H9 (cell line): Measurements from ENCODE around the gene MX2. TPM values are rescaled to one million over a fixed set of nuclear protein-coding genes. Genes with fewer than 3 reads are reported as not detected.
"Not testable (repeated sequence)": the region's sequence is repeated elsewhere in the genome, so short reads cannot be mapped to it uniquely, and the experiment has no call there.

Source experiments
- DNase-seq: peaks from one replicate; pipeline ENCODE4 v3.0.0-alpha.2; 2017
- H2AFZ ChIP-seq: one replicate; pipeline ENCODE4 v1.6.1; 2013; ENCODE audit warnings: mild to moderate bottlenecking, low read length, control low read depth, moderate library complexity
- H2AK5ac ChIP-seq: 2 replicates; pipeline ENCODE4 v1.6.1; 2013; ENCODE audit warnings: low read length, control low read depth, mixed read lengths; ENCODE audit not compliant: insufficient read length
- H2BK120ac ChIP-seq: one replicate; pipeline ENCODE4 v1.6.1; 2013; ENCODE audit warnings: low read depth, mild to moderate bottlenecking, low read length, control low read depth, inconsistent platforms; ENCODE audit not compliant: poor library complexity, severe bottlenecking
- H2BK12ac ChIP-seq: 2 replicates; pipeline ENCODE4 v1.6.1; 2013; ENCODE audit warnings: low read length, control low read depth, mixed read lengths, low read depth; ENCODE audit not compliant: insufficient read length
- H2BK15ac ChIP-seq: 2 replicates; pipeline ENCODE4 v1.6.1; 2013; ENCODE audit warnings: low read depth, low read length, control low read depth
- H2BK20ac ChIP-seq: one replicate; pipeline ENCODE4 v1.6.1; 2013; ENCODE audit warnings: low read depth, mild to moderate bottlenecking, low read length, control low read depth, inconsistent platforms; ENCODE audit not compliant: poor library complexity, severe bottlenecking
- H2BK5ac ChIP-seq: 2 replicates; pipeline ENCODE4 v1.6.1; 2013; ENCODE audit warnings: low read length, control low read depth, mixed read lengths; ENCODE audit not compliant: insufficient read length
- H3K14ac ChIP-seq: 2 replicates; pipeline ENCODE4 v1.6.1; 2013; ENCODE audit warnings: low read length, control low read depth; ENCODE audit not compliant: insufficient read depth
- H3K18ac ChIP-seq: 2 replicates; pipeline ENCODE4 v1.6.1; 2013; ENCODE audit warnings: low read depth, mild to moderate bottlenecking, mixed read lengths, low read length, control low read depth; ENCODE audit not compliant: insufficient read length
- H3K23ac ChIP-seq: 2 replicates; pipeline ENCODE4 v1.6.1; 2013; ENCODE audit warnings: low read length, control low read depth, mixed read lengths, low read depth; ENCODE audit not compliant: insufficient read length
- H3K23me2 ChIP-seq: 2 replicates; pipeline ENCODE4 v1.6.1; 2013; ENCODE audit warnings: low read depth, mild to moderate bottlenecking, mixed read lengths, low read length, control low read depth; ENCODE audit not compliant: insufficient read length, poor library complexity, severe bottlenecking
- H3K27ac ChIP-seq: 2 replicates; pipeline ENCODE4 v1.5.1; 2013; ENCODE audit warnings: low read length, control low read depth, mixed read lengths, low read depth; ENCODE audit not compliant: insufficient read length
- H3K27me3 ChIP-seq: 2 replicates; pipeline ENCODE4 v1.6.1; 2013; ENCODE audit warnings: low read length, control low read depth, inconsistent platforms; ENCODE audit not compliant: insufficient read depth
- H3K4ac ChIP-seq: 2 replicates; pipeline ENCODE4 v1.6.1; 2013; ENCODE audit warnings: low read depth, mild to moderate bottlenecking, control low read depth, inconsistent platforms, low read length, moderate library complexity
- H3K4me1 ChIP-seq: 2 replicates; pipeline ENCODE4 v1.6.1; 2013; ENCODE audit warnings: low read length, control low read depth, inconsistent platforms; ENCODE audit not compliant: insufficient read depth
- H3K4me2 ChIP-seq: 2 replicates; pipeline ENCODE4 v1.6.1; 2013; ENCODE audit warnings: low read length, control low read depth, mixed read lengths; ENCODE audit not compliant: insufficient read length, insufficient read depth
- H3K56ac ChIP-seq: 2 replicates; pipeline ENCODE4 v1.6.1; 2013; ENCODE audit warnings: low read depth, mild to moderate bottlenecking, mixed read lengths, low read length, control low read depth; ENCODE audit not compliant: insufficient read length
- H3K79me1 ChIP-seq: 2 replicates; pipeline ENCODE4 v1.6.1; 2013; ENCODE audit warnings: low read depth, mild to moderate bottlenecking, moderate library complexity, low read length, control low read depth, inconsistent platforms; ENCODE audit not compliant: insufficient read depth, poor library complexity, severe bottlenecking
- H3K79me2 ChIP-seq: 2 replicates; pipeline ENCODE4 v1.6.1; 2013; ENCODE audit warnings: low read length, control low read depth, inconsistent platforms; ENCODE audit not compliant: insufficient read depth
- H3K9ac ChIP-seq: 2 replicates; pipeline ENCODE4 v1.6.1; 2013; ENCODE audit warnings: low read length, control low read depth, mixed read lengths; ENCODE audit not compliant: insufficient read length; ENCODE audit errors: extremely low read depth
- H3K9me3 ChIP-seq: one replicate; pipeline ENCODE4 v1.6.1; 2013; ENCODE audit warnings: low read depth, low read length, inconsistent platforms; ENCODE audit not compliant: control insufficient read depth
- H3T11ph ChIP-seq: one replicate; pipeline ENCODE4 v1.6.1; 2013; ENCODE audit warnings: mild to moderate bottlenecking, low read length, control low read depth, inconsistent platforms
- H4K20me1 ChIP-seq: one replicate; pipeline ENCODE4 v1.6.1; 2013; ENCODE audit not compliant: control insufficient read depth, insufficient read length, insufficient read depth
- H4K5ac ChIP-seq: 2 replicates; pipeline ENCODE4 v1.6.1; 2013; ENCODE audit warnings: low read depth, mild to moderate bottlenecking, mixed read lengths, low read length, control low read depth; ENCODE audit not compliant: insufficient read length
- H4K8ac ChIP-seq: replicated peaks from 2 replicates; pipeline ENCODE4 v1.6.1; 2013; ENCODE audit warnings: low read length, control low read depth, mixed read lengths, low read depth; ENCODE audit not compliant: insufficient read length
- H4K91ac ChIP-seq: 2 replicates; pipeline ENCODE4 v1.6.1; 2013; ENCODE audit warnings: low read depth, mild to moderate bottlenecking, moderate library complexity, mixed read lengths, low read length, control low read depth; ENCODE audit not compliant: insufficient read length
- H3K27ac Mint-ChIP-seq, 3 experiments: 2 replicates in 2 of 3; 3 replicates in 1 of 3; pipeline ENCODE4 v1.8.0; 2020 to 2021; ENCODE audit warnings: mixed read lengths in 3 of 3, mild to moderate bottlenecking in 1 of 3, moderate library complexity in 1 of 3
- H3K27me3 Mint-ChIP-seq: 2 replicates; pipeline ENCODE4 v1.8.0; 2021; ENCODE audit warnings: low read depth, mild to moderate bottlenecking, moderate library complexity, mixed read lengths
- H3K36me3 Mint-ChIP-seq, 3 experiments: 2 replicates in 2 of 3; 3 replicates in 1 of 3; pipeline ENCODE4 v1.8.0; 2020 to 2021; ENCODE audit warnings: low read depth in 3 of 3, mixed read lengths in 3 of 3; ENCODE audit not compliant: insufficient read depth in 1 of 3
- H3K4me1 Mint-ChIP-seq, 2 experiments: 2 replicates each; pipeline ENCODE4 v1.8.0; 2020; ENCODE audit warnings: mixed read lengths in 2 of 2
- H3K4me3 Mint-ChIP-seq, 2 experiments: 2 replicates in 1 of 2; 3 replicates in 1 of 2; pipeline ENCODE4 v1.8.0; 2020 to 2021; ENCODE audit warnings: mild to moderate bottlenecking in 2 of 2, mixed read lengths in 2 of 2, moderate library complexity in 1 of 2
- H3K9me3 Mint-ChIP-seq, 2 experiments: 2 replicates in 1 of 2; 3 replicates in 1 of 2; pipeline ENCODE4 v1.8.0; 2020; ENCODE audit warnings: mild to moderate bottlenecking in 2 of 2, mixed read lengths in 2 of 2, moderate library complexity in 1 of 2
- CTCF ChIP-seq: fragments of 200-600 bp; sonication (generic); conservative IDR thresholded peaks from 3 replicates; pipeline ENCODE4 v1.8.0; 2021; ENCODE audit warnings: antibody characterized with exemption, mild to moderate bottlenecking
- WGBS: extraction: QIAGEN DNeasy Blood & Tissue Kit; methylation state at CpG from one replicate; pipeline ENCODE4 v1.1.7; 2013; ENCODE audit warnings: missing lambda C conversion rate, low lambda C conversion rate, mixed read lengths; ENCODE audit not compliant: insufficient read length; ENCODE audit errors: extremely low coverage; 5-methylcytosine and 5-hydroxymethylcytosine counted together
- total RNA-seq: library from RNA; stranded (reverse); gene quantifications from 2 replicates; pipeline ENCODE4 v1.2.1, GENCODE V29; 2021

MX2 gene
- total RNA-seq, 1 experiment from 2014 or later: 1.8 TPM

- Histone ChIP-seq H2BK15ac (no peak overlapping the region), H3K14ac (0 out of 2 replicates have a peak overlapping the region, but pooled peaks have one; percentile 26), H3K56ac (no peak overlapping the region), H3K23ac (no peak overlapping the region), H2AFZ (no peak overlapping the region), H4K20me1 (no peaks in the 10 kb centered on the region), H3K9ac (no peak overlapping the region), H4K8ac (no peak overlapping the region), H4K5ac (no peak overlapping the region), H3K4me1 (peaks cover 4% of the 10 kb centered on the region; the same call in 1 of the 2 replicates), H3K79me2 (no peaks in the 10 kb centered on the region), H3K27me3 (no peaks in the 10 kb centered on the region), H3K4ac (no peak overlapping the region), H2AK5ac (no peak overlapping the region), H2BK5ac (no peak overlapping the region), H2BK20ac (no peak overlapping the region), H3K79me1 (no peaks in the 10 kb centered on the region), H3K4me2 (peak overlapping the region; percentile 39), H3K23me2 (no peaks in the 10 kb centered on the region), H3K27ac (no peak overlapping the region), H2BK12ac (no peak overlapping the region), H2BK120ac (no peak overlapping the region), H4K91ac (no peak overlapping the region), H3K9me3 (no peaks in the 10 kb centered on the region), H3K18ac (peak overlapping the region; percentile 1), H3T11ph (no peak overlapping the region)
- WGBS: no CpG with 5 or more reads among the region's 54 CpGs
- Mint-ChIP-seq H3K36me3 (peaks cover 0 to 13% (median 5%) of the 10 kb centered on the region in 3 experiments; a peak in 6 of 7 replicates), H3K27ac (peak overlapping the region in 2 of 3 experiments; percentile 65 to 81; a peak in 2 of 7 replicates), H3K9me3 (peaks cover 6 to 12% of the 10 kb centered on the region in 2 experiments), H3K4me1 (peaks cover 31 to 36% of the 10 kb centered on the region in 2 experiments), H3K27me3 (peaks cover 19% of the 10 kb centered on the region), H3K4me3 (peak overlapping the region; percentile 64 to 80)
- DNase-seq: peak; percentile 78
- TF ChIP-seq CTCF: no peak
These were observed 58.4 kb downstream of the MX2 start for GRCh38 chr21:41419921-41420862.

GRCh38 chr21:41420998-41421397 is 59.2 kb downstream of the MX2 start:
- not testable (repeated sequence) for DNase-seq, H3K27ac Mint-ChIP-seq, H4K5ac ChIP-seq, H2BK5ac ChIP-seq, H2BK120ac ChIP-seq, H3K27me3 ChIP-seq, H3K14ac ChIP-seq, H4K8ac ChIP-seq, H2BK15ac ChIP-seq, H2AFZ ChIP-seq, H3K23me2 ChIP-seq, H2BK12ac ChIP-seq, H4K91ac ChIP-seq, H3K27ac ChIP-seq, H4K20me1 ChIP-seq, H3K4me1 ChIP-seq, H3T11ph ChIP-seq, H3K4ac ChIP-seq, H3K9me3 ChIP-seq, H3K56ac ChIP-seq, H3K23ac ChIP-seq, H3K79me2 ChIP-seq, H3K18ac ChIP-seq, H3K79me1 ChIP-seq, H3K9ac ChIP-seq, H2BK20ac ChIP-seq, H2AK5ac ChIP-seq
- H3K27me3 Mint-ChIP-seq: peaks cover 25% of the 10 kb centered on the region
- H3K9me3 Mint-ChIP-seq: peaks cover 6 to 12% of the 10 kb centered on the region in 2 experiments; a peak in 4 of 5 replicates
- peak overlapping the region; percentile 39 for H3K4me2 ChIP-seq
- no CpG with 5 or more reads among the region's 8 CpGs for WGBS
- H3K36me3 Mint-ChIP-seq: peaks cover 0 to 13% (median 5%) of the 10 kb centered on the region in 3 experiments; a peak in 6 of 7 replicates
- peaks cover 33 to 36% of the 10 kb centered on the region in 2 experiments for H3K4me1 Mint-ChIP-seq
- H3K4me3 Mint-ChIP-seq: peak overlapping the region; percentile 64 to 80
